Ishikawa (cell line): Measurements from ENCODE around the gene KDM7A.

Experiments
- CEBPB ChIP-seq: IDR thresholded peaks from 2 replicates; pipeline ENCODE4 v1.6.1; 2012
- CREB1 ChIP-seq: IDR thresholded peaks from 2 replicates; pipeline ENCODE4 v1.6.1; 2012; ENCODE audit warnings: low read depth
- EGR1 ChIP-seq: IDR thresholded peaks from 2 replicates; pipeline ENCODE4 v1.6.1; 2012
- EP300 ChIP-seq: IDR thresholded peaks from 2 replicates; pipeline ENCODE4 v1.6.1; 2012; ENCODE audit warnings: borderline replicate concordance
- FOXM1 ChIP-seq: IDR thresholded peaks from 2 replicates; pipeline ENCODE4 v1.6.1; 2012; ENCODE audit warnings: low read depth, borderline replicate concordance
- NFIC ChIP-seq: IDR thresholded peaks from 2 replicates; pipeline ENCODE4 v1.6.1; 2012
- RAD21 ChIP-seq: IDR thresholded peaks from 2 replicates; pipeline ENCODE4 v1.6.1; 2012; ENCODE audit warnings: low read depth
- TAF1 ChIP-seq: IDR thresholded peaks from 2 replicates; pipeline ENCODE4 v1.6.1; 2012; ENCODE audit warnings: low read depth, mild to moderate bottlenecking
- TCF12 ChIP-seq: IDR thresholded peaks from 2 replicates; pipeline ENCODE4 v1.6.1; 2012; ENCODE audit warnings: low read depth
- TEAD4 ChIP-seq: IDR thresholded peaks from 2 replicates; pipeline ENCODE4 v1.6.1; 2012
- USF1 ChIP-seq: IDR thresholded peaks from 2 replicates; pipeline ENCODE4 v1.6.1; 2012
- YY1 ChIP-seq: IDR thresholded peaks from 2 replicates; pipeline ENCODE4 v1.6.1; 2012; ENCODE audit warnings: low read depth
- ZBTB7A ChIP-seq: IDR thresholded peaks from 2 replicates; pipeline ENCODE4 v1.6.1; 2012; ENCODE audit warnings: low read depth
- TF ChIP-seq, protein P1 (sequence below): IDR thresholded peaks from 2 replicates; pipeline ENCODE4 v1.6.1; 2012; ENCODE audit warnings: low read depth, mild to moderate bottlenecking
- TF ChIP-seq, protein P2 (sequence below): IDR thresholded peaks from 2 replicates; pipeline ENCODE4 v1.6.1; 2012

KDM7A gene

DNA sequence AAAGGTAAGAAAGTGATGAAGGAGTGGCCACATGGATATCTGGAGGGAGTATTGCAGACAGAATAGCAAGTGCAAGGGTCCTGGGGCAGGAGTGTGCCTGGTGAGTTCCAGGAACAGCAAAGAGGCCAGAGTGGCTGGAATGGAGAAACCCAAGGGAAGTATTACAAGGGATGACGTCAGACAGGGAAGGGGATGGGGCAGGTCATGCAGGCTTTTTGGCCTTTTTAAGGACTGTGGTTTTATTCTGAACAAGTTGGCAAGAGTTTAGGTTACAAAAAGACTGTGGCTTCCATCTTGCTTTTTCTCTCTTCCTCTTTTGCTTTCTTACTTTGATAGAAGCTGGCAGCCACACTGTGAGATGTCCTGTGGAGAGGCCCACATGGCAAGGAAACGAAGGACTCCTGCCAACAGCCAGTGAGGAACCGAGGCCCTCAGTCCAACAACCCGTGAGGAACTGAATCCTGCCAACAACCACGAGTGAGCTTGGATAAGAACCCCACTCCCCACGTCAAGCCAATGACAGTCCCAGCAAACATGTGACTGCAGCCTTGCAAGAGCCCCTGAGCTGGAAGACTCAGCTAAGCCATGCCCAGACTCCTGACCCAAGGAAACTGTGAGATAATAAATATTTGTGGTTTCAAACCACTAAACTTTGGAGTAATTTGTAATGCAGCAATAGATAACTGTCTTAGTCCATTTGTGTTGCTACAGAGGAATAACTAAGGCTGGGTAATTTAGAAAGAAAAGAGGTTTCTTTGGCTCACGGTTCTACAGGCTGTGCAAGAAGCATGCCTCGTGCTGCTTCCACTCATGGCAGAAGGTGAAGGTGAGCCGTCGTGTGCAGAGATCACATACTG is 19.8 kb upstream of the KDM7A start:
- TF ChIP-seq RAD21 (no peak), NFIC (no peak), CREB1 (no peak)

DNA sequence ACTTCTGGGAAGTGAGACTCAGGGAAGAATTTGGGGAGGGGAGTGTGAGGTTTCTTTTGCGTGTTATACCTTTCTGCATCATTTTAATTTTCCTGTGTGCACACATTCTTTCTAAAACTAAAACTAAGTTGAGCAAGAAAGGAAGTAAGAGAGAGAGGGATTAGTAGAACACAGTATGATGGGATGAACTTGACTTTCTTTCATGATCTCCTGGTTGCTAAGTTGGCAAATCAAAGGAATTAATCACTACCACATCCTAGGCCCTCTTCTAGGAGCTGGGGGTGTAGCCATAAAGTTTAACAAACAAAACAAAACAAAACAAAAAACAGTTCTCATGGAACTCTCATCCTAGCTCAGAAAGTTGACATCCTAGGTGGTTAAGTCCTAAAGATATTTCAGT is 19.1 kb upstream of the KDM7A start:
- no peak for TF ChIP-seq EGR1
- TF ChIP-seq, protein P1, sequence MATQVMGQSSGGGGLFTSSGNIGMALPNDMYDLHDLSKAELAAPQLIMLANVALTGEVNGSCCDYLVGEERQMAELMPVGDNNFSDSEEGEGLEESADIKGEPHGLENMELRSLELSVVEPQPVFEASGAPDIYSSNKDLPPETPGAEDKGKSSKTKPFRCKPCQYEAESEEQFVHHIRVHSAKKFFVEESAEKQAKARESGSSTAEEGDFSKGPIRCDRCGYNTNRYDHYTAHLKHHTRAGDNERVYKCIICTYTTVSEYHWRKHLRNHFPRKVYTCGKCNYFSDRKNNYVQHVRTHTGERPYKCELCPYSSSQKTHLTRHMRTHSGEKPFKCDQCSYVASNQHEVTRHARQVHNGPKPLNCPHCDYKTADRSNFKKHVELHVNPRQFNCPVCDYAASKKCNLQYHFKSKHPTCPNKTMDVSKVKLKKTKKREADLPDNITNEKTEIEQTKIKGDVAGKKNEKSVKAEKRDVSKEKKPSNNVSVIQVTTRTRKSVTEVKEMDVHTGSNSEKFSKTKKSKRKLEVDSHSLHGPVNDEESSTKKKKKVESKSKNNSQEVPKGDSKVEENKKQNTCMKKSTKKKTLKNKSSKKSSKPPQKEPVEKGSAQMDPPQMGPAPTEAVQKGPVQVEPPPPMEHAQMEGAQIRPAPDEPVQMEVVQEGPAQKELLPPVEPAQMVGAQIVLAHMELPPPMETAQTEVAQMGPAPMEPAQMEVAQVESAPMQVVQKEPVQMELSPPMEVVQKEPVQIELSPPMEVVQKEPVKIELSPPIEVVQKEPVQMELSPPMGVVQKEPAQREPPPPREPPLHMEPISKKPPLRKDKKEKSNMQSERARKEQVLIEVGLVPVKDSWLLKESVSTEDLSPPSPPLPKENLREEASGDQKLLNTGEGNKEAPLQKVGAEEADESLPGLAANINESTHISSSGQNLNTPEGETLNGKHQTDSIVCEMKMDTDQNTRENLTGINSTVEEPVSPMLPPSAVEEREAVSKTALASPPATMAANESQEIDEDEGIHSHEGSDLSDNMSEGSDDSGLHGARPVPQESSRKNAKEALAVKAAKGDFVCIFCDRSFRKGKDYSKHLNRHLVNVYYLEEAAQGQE = no peak
- TF ChIP-seq CEBPB = no peak
- no peak for TF ChIP-seq NFIC
- no peak for TF ChIP-seq TAF1
- TF ChIP-seq EP300 = no peak
- no peak for TF ChIP-seq YY1
- TF ChIP-seq ZBTB7A = no peak
- TF ChIP-seq TCF12 = no peak
- TF ChIP-seq RAD21 = no peak
- TF ChIP-seq CREB1 = no peak

DNA sequence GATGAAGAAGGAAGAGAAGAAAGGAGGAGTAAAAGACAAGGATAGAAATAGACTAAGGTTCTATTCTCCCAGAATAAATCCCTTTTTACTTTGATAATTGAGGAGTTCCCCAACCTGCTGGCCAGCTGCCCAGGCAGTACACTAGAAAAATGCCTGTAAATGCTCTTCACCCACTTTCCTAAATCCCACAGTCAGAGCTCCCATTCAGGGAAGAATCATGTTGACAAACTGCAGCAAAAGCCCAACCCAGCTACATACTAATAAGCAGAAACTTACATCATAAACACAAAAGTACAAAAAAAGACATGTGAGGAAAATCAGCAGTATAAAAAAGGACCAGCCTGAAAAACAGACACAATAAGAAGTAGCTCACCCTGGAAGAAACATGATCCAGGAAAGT is 15.8 kb upstream of the KDM7A start:
- TF ChIP-seq CEBPB (no peak), TEAD4 (no peak), NFIC (no peak), EGR1 (no peak)

DNA sequence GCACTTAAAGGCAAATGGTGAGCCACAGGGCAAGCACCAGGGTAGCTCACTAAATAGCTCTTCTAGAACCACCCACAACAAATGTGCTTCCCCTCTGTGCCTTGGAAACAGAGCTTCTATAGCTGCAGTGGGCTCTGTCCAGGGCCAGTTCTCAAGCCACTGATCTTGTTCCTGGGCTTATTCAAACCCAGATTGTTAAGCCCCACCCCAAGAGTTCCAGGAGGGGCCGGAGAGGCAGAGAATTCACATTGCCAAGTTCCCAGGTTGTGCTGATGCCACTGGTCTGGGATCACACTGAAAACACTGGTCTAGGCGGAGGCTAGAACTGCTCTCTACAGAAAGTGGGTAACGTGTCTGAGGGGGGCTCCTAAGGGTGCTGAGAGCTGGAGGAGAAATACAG is 15.4 kb upstream of the KDM7A start:
- TF ChIP-seq EGR1 (no peak), USF1 (no peak), TEAD4 (no peak), NFIC (no peak), EP300 (no peak), RAD21 (no peak), ZBTB7A (no peak), FOXM1 (no peak), CEBPB (no peak), TCF12 (no peak), CREB1 (no peak), TAF1 (no peak), YY1 (no peak)
- TF ChIP-seq, protein P1 = no peak
- TF ChIP-seq, protein P2, sequence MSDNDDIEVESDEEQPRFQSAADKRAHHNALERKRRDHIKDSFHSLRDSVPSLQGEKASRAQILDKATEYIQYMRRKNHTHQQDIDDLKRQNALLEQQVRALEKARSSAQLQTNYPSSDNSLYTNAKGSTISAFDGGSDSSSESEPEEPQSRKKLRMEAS = no peak

DNA sequence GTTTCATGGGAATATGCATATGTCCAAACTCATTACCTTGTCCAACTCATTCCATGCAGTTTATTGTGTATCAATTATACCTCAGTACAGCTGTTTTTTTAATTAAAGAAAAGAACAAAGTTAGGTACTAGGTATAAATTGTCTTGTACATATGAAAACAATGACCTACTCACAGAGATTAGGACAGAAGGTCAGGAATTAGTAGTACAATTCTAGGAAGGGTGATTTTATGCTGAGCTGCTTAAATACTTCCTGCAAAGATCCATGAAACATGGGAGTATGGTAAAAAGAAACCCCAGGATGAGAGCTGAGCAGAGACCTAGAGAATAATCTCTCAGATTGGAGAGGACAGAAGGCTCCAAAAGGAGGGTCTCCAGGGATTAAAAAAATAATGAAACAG is 13.8 kb upstream of the KDM7A start:
- TF ChIP-seq CREB1 (no peak), CEBPB (no peak), YY1 (no peak), USF1 (no peak), EGR1 (no peak), TAF1 (no peak), RAD21 (no peak), EP300 (no peak), ZBTB7A (no peak)
- TF ChIP-seq, protein P1 = no peak
- TF ChIP-seq, protein P2 = no peak
